Endothelial cell (in vitro differentiated cells): ENCODE results near the gene CBLIF. TPM values are rescaled to one million over a fixed set of nuclear protein-coding genes. Genes with fewer than 3 reads are reported as not detected.

Experiments used
- DNase-seq: peaks from one replicate; pipeline ENCODE4 v3.0.0; 2021; ENCODE audit warnings: low spot score
- H3K27ac Mint-ChIP-seq: one replicate; pipeline ENCODE4 v1.8.0; 2021; ENCODE audit warnings: mixed read lengths, inconsistent platforms; ENCODE audit not compliant: unreplicated experiment
- H3K27me3 Mint-ChIP-seq: one replicate; pipeline ENCODE4 v1.8.0; 2021; ENCODE audit warnings: mild to moderate bottlenecking, moderate library complexity, mixed read lengths, inconsistent platforms; ENCODE audit not compliant: unreplicated experiment
- H3K36me3 Mint-ChIP-seq: one replicate; pipeline ENCODE4 v1.8.0; 2021; ENCODE audit warnings: mild to moderate bottlenecking, low read depth, mixed read lengths, inconsistent platforms; ENCODE audit not compliant: unreplicated experiment
- H3K4me1 Mint-ChIP-seq: one replicate; pipeline ENCODE4 v1.8.0; 2021; ENCODE audit warnings: mild to moderate bottlenecking, mixed read lengths, inconsistent platforms; ENCODE audit not compliant: unreplicated experiment
- H3K4me3 Mint-ChIP-seq: one replicate; pipeline ENCODE4 v1.8.0; 2021; ENCODE audit warnings: mild to moderate bottlenecking, mixed read lengths, inconsistent platforms; ENCODE audit not compliant: unreplicated experiment
- H3K9me3 Mint-ChIP-seq: one replicate; pipeline ENCODE4 v1.8.0; 2021; ENCODE audit warnings: mixed read lengths, inconsistent platforms; ENCODE audit not compliant: unreplicated experiment
- CTCF ChIP-seq: fragments of 200-600 bp; sonication (generic); IDR thresholded peaks from one replicate; pipeline ENCODE4 v1.5.0; 2021; ENCODE audit warnings: antibody characterized with exemption; ENCODE audit not compliant: unreplicated experiment
- total RNA-seq: library from RNA; stranded (reverse); fragmentation: NEBNext Ultra II Directional; extraction: Animal tissue kit (Norgen Biotek cat#: 25700); gene quantifications from one replicate; pipeline ENCODE4 v1.2.1, GENCODE V29; 2021; ENCODE audit not compliant: unreplicated experiment

The CBLIF gene
- total RNA-seq, 1 donor from 2014 or later, result not detected

DNA sequence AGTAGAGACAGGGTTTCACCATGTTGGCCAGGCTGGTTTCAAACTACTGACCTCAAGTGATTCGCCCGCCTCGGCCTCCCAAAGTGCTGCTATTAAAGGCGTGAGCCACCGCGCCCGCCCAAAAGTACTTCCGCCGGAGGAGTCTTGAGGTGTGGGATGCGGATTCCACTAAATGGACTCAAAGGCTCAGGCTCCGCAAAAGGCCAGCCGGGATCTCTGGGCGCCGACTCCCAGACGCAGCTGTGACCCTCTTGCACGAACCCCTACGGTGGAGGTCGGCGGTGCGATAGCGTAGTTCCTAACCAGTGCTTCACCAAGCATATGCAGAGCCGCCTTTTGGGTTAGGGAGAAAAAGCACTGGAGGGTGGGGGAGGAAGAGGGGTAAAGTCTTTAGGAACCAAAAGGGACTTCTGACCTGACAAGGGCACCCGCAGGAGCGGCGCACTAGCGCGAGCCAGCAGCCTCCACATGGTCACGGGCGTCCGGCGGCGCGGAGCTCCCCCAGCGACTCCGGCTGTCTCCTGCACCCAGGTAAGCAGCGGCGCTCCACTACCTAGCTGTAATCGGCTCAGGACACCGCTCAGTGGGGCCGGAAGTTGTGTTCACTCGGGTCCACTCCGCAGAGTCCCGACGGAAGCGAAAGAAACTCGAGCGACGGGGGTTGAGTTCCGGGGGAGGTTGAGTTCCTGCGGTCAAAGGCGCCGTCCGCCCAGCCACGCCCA lies 34.9 kb downstream of the CBLIF start, which contains the start of gene MRPL16:
Gene MRPL16 (minus strand): TSS at position 590 of the 722 bp plus-strand sequence. CDS start 120 bp downstream, at position 470.
- H3K4me1 Mint-ChIP-seq, result peaks cover 39% of the 10 kb centered on the region
- TF ChIP-seq CTCF, result no peak
- H3K27me3 Mint-ChIP-seq, result peaks cover 10% of the 10 kb centered on the region
- H3K27ac Mint-ChIP-seq, result peak within 1 kb of the TSS; percentile 78
- peaks cover 19% of the 10 kb centered on the region for H3K36me3 Mint-ChIP-seq
- peak within 1 kb of the TSS; percentile 93 for H3K4me3 Mint-ChIP-seq
- H3K9me3 Mint-ChIP-seq, result no peaks in the 10 kb centered on the region
- peak; percentile 79 for DNase-seq

DNA sequence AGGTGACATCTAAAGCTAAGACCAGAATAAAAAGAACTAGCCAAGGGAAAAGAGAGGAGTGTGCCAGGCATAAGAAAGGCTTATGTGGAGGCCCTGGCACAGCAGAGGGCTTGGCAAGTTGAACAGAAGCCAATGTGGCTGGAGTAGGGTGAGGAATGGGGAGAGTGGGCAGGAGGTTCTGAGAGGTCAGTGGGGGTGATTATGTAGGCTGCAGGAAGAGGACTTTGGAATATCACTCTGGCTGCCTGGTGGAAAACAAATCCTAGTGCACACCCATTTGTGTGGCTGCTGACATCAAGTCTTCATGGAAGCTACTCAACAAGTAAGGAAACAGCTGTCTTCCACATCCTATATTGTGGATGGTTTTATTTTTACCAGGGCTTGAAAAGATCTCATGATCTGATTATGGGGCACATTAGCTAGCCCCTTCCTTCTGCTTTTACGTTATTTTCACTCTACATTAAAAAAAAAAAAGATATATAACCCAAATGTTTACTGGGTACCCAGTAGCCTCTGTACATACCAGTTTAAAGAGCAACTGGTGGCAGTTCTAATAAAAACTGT lies 38.2 kb downstream of the CBLIF start:
- Mint-ChIP-seq H3K9me3 (no peaks in the 10 kb centered on the region), H3K4me3 (peak overlapping the region; percentile 74), H3K27ac (peak overlapping the region; percentile 27), H3K36me3 (peaks cover 34% of the 10 kb centered on the region), H3K4me1 (peaks cover 36% of the 10 kb centered on the region), H3K27me3 (peaks cover 14% of the 10 kb centered on the region)
- no peak for DNase-seq
- TF ChIP-seq CTCF, result no peak

- H3K27ac Mint-ChIP-seq, result no peak overlapping the region
Measured at GRCh38 chr11:59804061-59804460, 41.2 kb downstream of the CBLIF start.

DNA sequence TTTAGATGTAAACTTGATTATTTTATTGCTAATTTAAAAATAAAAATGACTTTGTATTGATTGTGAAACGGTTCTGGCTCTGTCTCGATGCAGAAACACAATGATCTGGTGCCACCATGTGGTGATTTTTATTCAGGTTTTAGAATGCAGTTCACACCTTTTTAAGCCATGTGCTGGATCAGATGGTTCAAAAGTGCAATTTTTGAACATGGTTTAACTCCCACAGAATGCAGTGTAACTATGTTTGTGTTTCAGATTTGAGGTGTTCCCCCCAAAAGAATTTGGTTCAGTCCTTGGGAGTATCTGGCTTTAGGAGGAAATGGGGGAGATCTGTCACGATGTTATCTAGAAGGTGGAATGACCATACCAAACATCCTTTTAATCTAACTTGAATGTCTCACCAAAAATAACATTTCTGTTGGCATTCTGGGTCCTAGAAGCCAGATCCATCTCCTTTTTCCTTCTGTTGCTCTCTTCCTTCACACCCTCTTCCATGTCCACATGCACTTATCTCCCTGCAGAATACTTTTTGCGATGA lies 42.6 kb downstream of the CBLIF start:
- DNase-seq, result peak; percentile 46
- H3K36me3 Mint-ChIP-seq, result peaks cover 50% of the 10 kb centered on the region
- TF ChIP-seq CTCF, result peak; percentile 57
- peaks cover 37% of the 10 kb centered on the region for H3K4me1 Mint-ChIP-seq
- H3K9me3 Mint-ChIP-seq, result no peaks in the 10 kb centered on the region
- H3K27ac Mint-ChIP-seq, result no peak overlapping the region
- peaks cover 16% of the 10 kb centered on the region for H3K27me3 Mint-ChIP-seq
- H3K4me3 Mint-ChIP-seq, result peak overlapping the region; percentile 52

More at GRCh38 chr11:59804061-59804460, 41.2 kb downstream of the CBLIF start:
- H3K4me1 Mint-ChIP-seq, result peaks cover 39% of the 10 kb centered on the region
- H3K36me3 Mint-ChIP-seq, result peaks cover 50% of the 10 kb centered on the region
- no peaks in the 10 kb centered on the region for H3K9me3 Mint-ChIP-seq
- peaks cover 14% of the 10 kb centered on the region for H3K27me3 Mint-ChIP-seq
- no peak for TF ChIP-seq CTCF
- no peak for DNase-seq
- no peak overlapping the region for H3K4me3 Mint-ChIP-seq
